Neural cell (in vitro differentiated cells): ENCODE data around the gene ABHD2. TPM values are rescaled to one million over a fixed set of nuclear protein-coding genes. Genes with fewer than 3 reads are reported as not detected.

Source experiments
- H2AFZ ChIP-seq: fragments of 200-600, 300-800 bp; sonication (generic), shearing (Covaris generic); 2 replicates; pipeline ENCODE4 v1.6.0; 2014; ENCODE audit warnings: low read depth, mild to moderate bottlenecking, antibody characterized with exemption, low read length, moderate library complexity
- H3F3A ChIP-seq: fragments of 200-600 bp; shearing (Covaris generic); 2 replicates; pipeline ENCODE4 v1.6.1; 2016; ENCODE audit warnings: mild to moderate bottlenecking, moderate library complexity, mixed read lengths, antibody characterized with exemption, low read length; ENCODE audit not compliant: insufficient read depth, poor library complexity, severe bottlenecking
- H3K27ac ChIP-seq: fragments of 200-600, 300-800 bp; sonication (generic), shearing (Covaris generic); 2 replicates; pipeline ENCODE4 v1.5.1; 2014; ENCODE audit warnings: mild to moderate bottlenecking, low read length, moderate library complexity
- H3K27me3 ChIP-seq: fragments of 300-800, 200-600 bp; sonication (generic), shearing (Covaris generic); 2 replicates; pipeline ENCODE4 v1.6.0; 2014; ENCODE audit warnings: mild to moderate bottlenecking, low read depth, low read length, moderate library complexity; ENCODE audit not compliant: insufficient read depth
- H3K36me3 ChIP-seq: fragments of 300-800, 200-600 bp; sonication (generic), shearing (Covaris generic); 2 replicates; pipeline ENCODE4 v1.5.1; 2014; ENCODE audit warnings: mild to moderate bottlenecking, antibody characterized with exemption, low read length, moderate library complexity; ENCODE audit not compliant: insufficient read depth
- H3K4me2 ChIP-seq: fragments of 300-800, 200-600 bp; sonication (generic), shearing (Covaris generic); 2 replicates; pipeline ENCODE4 v1.6.0; 2014; ENCODE audit warnings: mild to moderate bottlenecking, low read length
- H3K4me3 ChIP-seq: fragments of 300-800, 200-600 bp; sonication (generic), shearing (Covaris generic); 2 replicates; pipeline ENCODE4 v1.5.1; 2014; ENCODE audit warnings: mild to moderate bottlenecking, low read length, moderate library complexity
- H3K79me2 ChIP-seq: fragments of 200-600 bp; shearing (Covaris generic); replicated peaks from 2 replicates; pipeline ENCODE4 v1.6.0; 2014; ENCODE audit warnings: mild to moderate bottlenecking, low read length, moderate library complexity; ENCODE audit not compliant: insufficient read depth
- H3K9ac ChIP-seq: fragments of 300-800, 200-600 bp; sonication (generic), shearing (Covaris generic); 2 replicates; pipeline ENCODE4 v1.6.1; 2016; ENCODE audit warnings: mild to moderate bottlenecking, low read length, mixed read lengths
- H3K9me2 ChIP-seq: fragments of 200-600 bp; shearing (Covaris generic); 2 replicates; pipeline ENCODE4 v1.6.1; 2016; ENCODE audit warnings: mild to moderate bottlenecking, low read length, mixed read lengths; ENCODE audit not compliant: insufficient read depth
- H3K9me3 ChIP-seq: fragments of 200-600, 300-800 bp; sonication (generic), shearing (Covaris generic); 2 replicates; pipeline ENCODE4 v1.6.1; 2016; ENCODE audit warnings: mild to moderate bottlenecking, mixed run types, low read length, moderate library complexity, mixed read lengths
- H4K20me1 ChIP-seq: fragments of 200-600 bp; shearing (Covaris generic); 2 replicates; pipeline ENCODE4 v1.6.1; 2016; ENCODE audit warnings: mild to moderate bottlenecking, mixed run types; ENCODE audit not compliant: insufficient read depth
- CTCF ChIP-seq: fragments of 450-650 bp; IDR thresholded peaks from 2 replicates; pipeline ENCODE4 v1.5.1; 2014; ENCODE audit warnings: antibody characterized with exemption, mild to moderate bottlenecking, moderate library complexity; ENCODE audit not compliant: poor library complexity, severe bottlenecking
- EP300 ChIP-seq: fragments of 450-650 bp; conservative IDR thresholded peaks from 2 replicates; pipeline ENCODE4 v1.6.1; 2014; ENCODE audit warnings: antibody characterized with exemption, mild to moderate bottlenecking, moderate library complexity; ENCODE audit not compliant: poor library complexity, severe bottlenecking
- EZH2 ChIP-seq: fragments of 200-600, 300-800 bp; shearing (Covaris generic), sonication (generic); IDR thresholded peaks from 2 replicates; pipeline ENCODE4 v1.6.1; 2014; ENCODE audit warnings: antibody characterized with exemption, low read length, borderline replicate concordance, mild to moderate bottlenecking; ENCODE audit not compliant: insufficient read depth, poor library complexity, severe bottlenecking
- MXI1 ChIP-seq: fragments of 450-650 bp; conservative IDR thresholded peaks from 2 replicates; pipeline ENCODE4 v1.6.1; 2014; ENCODE audit warnings: antibody characterized with exemption, mild to moderate bottlenecking; ENCODE audit not compliant: poor library complexity, severe bottlenecking
- POLR2AphosphoS5 ChIP-seq: IDR thresholded peaks from 2 replicates; pipeline ENCODE4 v1.6.1; 2012
- RAD21 ChIP-seq: fragments of 450-650 bp; conservative IDR thresholded peaks from 2 replicates; pipeline ENCODE4 v1.6.1; 2014; ENCODE audit warnings: antibody characterized with exemption, mild to moderate bottlenecking, moderate library complexity
- REST ChIP-seq: IDR thresholded peaks from 2 replicates; pipeline ENCODE4 v1.6.1; 2012; ENCODE audit warnings: borderline replicate concordance
- SMC3 ChIP-seq: fragments of 450-650 bp; conservative IDR thresholded peaks from 2 replicates; pipeline ENCODE4 v1.6.1; 2014; ENCODE audit warnings: antibody characterized with exemption, mild to moderate bottlenecking, moderate library complexity; ENCODE audit not compliant: poor library complexity
- TAF1 ChIP-seq: IDR thresholded peaks from 2 replicates; pipeline ENCODE4 v1.6.1; 2012; ENCODE audit warnings: low read depth
- polyA plus RNA-seq: library from polyadenylated mRNA; depleted of rRNA; stranded (reverse); fragments of >200 nt; gene quantifications from 2 replicates; pipeline ENCODE4 v1.2.3, GENCODE V29; 2014

The ABHD2 gene
- polyA plus RNA-seq, 1 donor from 2014 or later = 19.0 TPM

GRCh38 chr15:89192766-89193165 is 104.5 kb downstream of the ABHD2 start:
- H3K36me3 ChIP-seq = peaks cover 11% of the 10 kb centered on the region
- no peaks in the 10 kb centered on the region for H3K79me2 ChIP-seq
- H3K27ac ChIP-seq = no peak overlapping the region
- no peaks in the 10 kb centered on the region for H3K27me3 ChIP-seq
- H2AFZ ChIP-seq = no peak overlapping the region
- TF ChIP-seq SMC3 (no peak), MXI1 (no peak), POLR2AphosphoS5 (no peak), RAD21 (no peak), EP300 (no peak), REST (no peak), CTCF (no peak), TAF1 (no peak), EZH2 (no peak)
- H3K4me2 ChIP-seq = no peak overlapping the region
- no peaks in the 10 kb centered on the region for H4K20me1 ChIP-seq
- H3K4me3 ChIP-seq = no peak overlapping the region
- H3F3A ChIP-seq = no peaks in the 10 kb centered on the region
- H3K9me2 ChIP-seq = no peaks in the 10 kb centered on the region
- H3K9me3 ChIP-seq = no peaks in the 10 kb centered on the region
- no peak overlapping the region for H3K9ac ChIP-seq

GRCh38 chr15:89194608-89195007 is 106.4 kb downstream of the ABHD2 start:
- no peak overlapping the region for H3K4me2 ChIP-seq
- H3K9ac ChIP-seq = no peak overlapping the region
- H2AFZ ChIP-seq = no peak overlapping the region
- no peaks in the 10 kb centered on the region for H3K9me3 ChIP-seq
- H3K9me2 ChIP-seq = no peaks in the 10 kb centered on the region
- H3F3A ChIP-seq = no peaks in the 10 kb centered on the region
- no peak overlapping the region for H3K4me3 ChIP-seq
- H3K27me3 ChIP-seq = no peaks in the 10 kb centered on the region
- no peaks in the 10 kb centered on the region for H4K20me1 ChIP-seq
- H3K79me2 ChIP-seq = no peaks in the 10 kb centered on the region
- TF ChIP-seq MXI1 (no peak), REST (no peak), EZH2 (no peak), SMC3 (no peak), RAD21 (no peak), POLR2AphosphoS5 (no peak), EP300 (no peak), CTCF (no peak), TAF1 (no peak)
- peaks cover 11% of the 10 kb centered on the region for H3K36me3 ChIP-seq
- no peak overlapping the region for H3K27ac ChIP-seq
